ENCODE results near the gene ARRB1. TPM values are rescaled to one million over a fixed set of nuclear protein-coding genes. Genes with fewer than 3 reads are reported as not detected.

Gene ARRB1
- total and polyA plus RNA-seq, 10 donors = 11.6 to 139 (median 78.1) TPM

DNA sequence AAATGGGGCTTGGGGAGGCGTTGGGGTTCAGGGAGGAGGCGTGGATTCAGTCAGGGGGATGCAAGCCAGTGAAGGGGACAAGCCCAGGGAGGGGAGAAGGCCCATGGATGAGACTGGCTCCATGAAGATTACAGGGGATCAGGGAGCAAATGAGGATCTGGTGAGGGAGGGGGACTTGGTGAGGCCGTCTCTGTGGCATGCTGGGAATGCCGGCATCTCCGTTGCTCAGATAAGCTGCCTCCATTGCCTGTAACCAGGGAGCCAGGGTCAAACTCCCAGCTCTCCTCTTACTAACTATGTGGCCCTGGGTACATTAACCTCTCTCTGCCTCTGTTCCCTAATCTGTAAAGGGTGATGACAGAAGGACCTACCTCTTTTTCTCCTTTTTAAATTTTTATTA lies 72.2 kb downstream of the ARRB1 start:
- H3K4me3 ChIP-seq = no peak overlapping the region
- peaks cover 0 to 100% (median 52%) of the 10 kb centered on the region in 6 donors for H3K36me3 ChIP-seq
- 72 to 86% (median 83%) methylated on average over 5 of the region's 5 CpGs for WGBS, 5 donors
- peaks cover 0 to 61% (median 45%) of the 10 kb centered on the region in 6 donors for H3K4me1 ChIP-seq
- peak; percentile 17 for DNase-seq
- H3K9me3 ChIP-seq = no peaks in the 10 kb centered on the region
- intact Hi-C loops (cut with DNase I; ENCODE audit: low total_unique reads) = no loop called here
- no peaks in the 10 kb centered on the region for H3K27me3 ChIP-seq (replicated peaks in 1 of 7)
- H3K27ac ChIP-seq = peak overlapping the region in 6 of 8 donors; percentile 38 to 88 (median 74)
- TF ChIP-seq POLR2A (IDR thresholded peaks at IDR 0.05) (no peak), POLR2AphosphoS5 (IDR thresholded peaks at IDR 0.05) (no peak)
- TF ChIP-seq, protein P1, sequence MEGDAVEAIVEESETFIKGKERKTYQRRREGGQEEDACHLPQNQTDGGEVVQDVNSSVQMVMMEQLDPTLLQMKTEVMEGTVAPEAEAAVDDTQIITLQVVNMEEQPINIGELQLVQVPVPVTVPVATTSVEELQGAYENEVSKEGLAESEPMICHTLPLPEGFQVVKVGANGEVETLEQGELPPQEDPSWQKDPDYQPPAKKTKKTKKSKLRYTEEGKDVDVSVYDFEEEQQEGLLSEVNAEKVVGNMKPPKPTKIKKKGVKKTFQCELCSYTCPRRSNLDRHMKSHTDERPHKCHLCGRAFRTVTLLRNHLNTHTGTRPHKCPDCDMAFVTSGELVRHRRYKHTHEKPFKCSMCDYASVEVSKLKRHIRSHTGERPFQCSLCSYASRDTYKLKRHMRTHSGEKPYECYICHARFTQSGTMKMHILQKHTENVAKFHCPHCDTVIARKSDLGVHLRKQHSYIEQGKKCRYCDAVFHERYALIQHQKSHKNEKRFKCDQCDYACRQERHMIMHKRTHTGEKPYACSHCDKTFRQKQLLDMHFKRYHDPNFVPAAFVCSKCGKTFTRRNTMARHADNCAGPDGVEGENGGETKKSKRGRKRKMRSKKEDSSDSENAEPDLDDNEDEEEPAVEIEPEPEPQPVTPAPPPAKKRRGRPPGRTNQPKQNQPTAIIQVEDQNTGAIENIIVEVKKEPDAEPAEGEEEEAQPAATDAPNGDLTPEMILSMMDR (IDR thresholded peaks at IDR 0.05 in 8 of 11, conservative IDR thresholded peaks at IDR 0.05 in 3 of 11) = no peak

DNA sequence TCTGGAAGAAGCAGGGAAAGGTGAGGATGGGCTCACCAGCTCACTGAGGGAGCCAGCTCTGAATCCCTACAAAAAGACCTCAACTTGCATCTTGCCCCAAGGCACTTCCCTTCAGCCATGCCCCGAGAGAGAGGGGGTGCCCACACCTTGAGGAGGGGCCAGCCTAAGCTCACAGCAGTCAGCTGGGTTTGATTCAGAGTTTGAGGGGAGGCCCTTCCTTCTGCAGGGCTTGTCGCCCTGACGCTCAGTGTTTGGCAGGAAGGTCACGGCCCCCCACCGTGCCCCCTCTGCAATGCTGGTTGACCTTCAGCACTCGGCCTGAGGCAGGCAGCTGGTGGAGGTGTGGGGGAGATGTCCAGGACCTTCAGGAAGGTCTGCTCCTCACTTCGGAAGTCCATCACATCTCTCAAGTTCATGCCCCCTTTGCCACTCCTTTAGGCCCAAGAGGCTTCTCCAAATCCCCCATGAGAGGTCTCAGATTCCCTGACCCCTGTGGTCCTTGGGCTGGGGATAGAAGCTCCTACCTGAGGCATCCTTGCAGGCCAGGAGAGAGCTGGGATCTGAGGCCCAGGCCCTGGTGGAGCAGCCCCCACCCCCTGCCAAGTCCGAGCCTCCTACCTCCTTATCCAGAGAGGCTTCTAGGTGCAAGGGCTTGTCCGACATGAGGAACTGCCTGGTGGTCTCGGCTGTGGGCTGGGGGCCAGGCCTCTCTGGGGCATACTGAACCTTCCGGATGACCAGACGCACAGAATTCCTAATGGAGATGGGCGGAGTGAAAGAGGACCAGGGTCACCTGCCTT lies 73.3 kb downstream of the ARRB1 start:
- WGBS, 5 donors = 76 to 87% (median 82%) methylated on average over 11 to 13 of the region's 13 CpGs
- intact Hi-C loops (cut with DNase I; ENCODE audit: low total_unique reads) = no loop called here
- TF ChIP-seq POLR2A (IDR thresholded peaks at IDR 0.05) (no peak), POLR2AphosphoS5 (IDR thresholded peaks at IDR 0.05) (peak in 1 of 3 donors; percentile 15)
- TF ChIP-seq, protein P1 (IDR thresholded peaks at IDR 0.05 in 8 of 11, conservative IDR thresholded peaks at IDR 0.05 in 3 of 11) = no peak
- peaks cover 0 to 100% (median 54%) of the 10 kb centered on the region in 6 donors for H3K36me3 ChIP-seq
- H3K4me3 ChIP-seq = no peak overlapping the region
- H3K27me3 ChIP-seq (replicated peaks in 1 of 7) = no peaks in the 10 kb centered on the region
- peak overlapping the region in 7 of 8 donors; percentile 20 to 88 (median 72) for H3K27ac ChIP-seq
- peak; percentile 73 for DNase-seq
- peaks cover 0 to 71% (median 47%) of the 10 kb centered on the region in 6 donors for H3K4me1 ChIP-seq
- H3K9me3 ChIP-seq = no peaks in the 10 kb centered on the region

- Histone ChIP-seq H3K36me3 (peaks cover 0 to 100% (median 50%) of the 10 kb centered on the region in 6 donors), H3K27me3 (replicated peaks in 1 of 7) (no peaks in the 10 kb centered on the region), H3K4me1 (peaks cover 0 to 80% (median 50%) of the 10 kb centered on the region in 6 donors), H3K4me3 (no peak overlapping the region), H3K9me3 (no peaks in the 10 kb centered on the region), H3K27ac (peak overlapping the region; percentile 72 to 88 (median 82))
- DNase-seq = peak; percentile 57
- WGBS, 5 donors = 91 to 96% (median 93%) methylated on average over 11 of the region's 11 CpGs
- intact Hi-C loops (cut with DNase I; ENCODE audit: low total_unique reads) = no loop called here
- TF ChIP-seq POLR2A (IDR thresholded peaks at IDR 0.05) (no peak), POLR2AphosphoS5 (IDR thresholded peaks at IDR 0.05) (no peak)
- TF ChIP-seq, protein P1 (IDR thresholded peaks at IDR 0.05 in 8 of 11, conservative IDR thresholded peaks at IDR 0.05 in 3 of 11) = no peak
Observed at GRCh38 chr11:75277211-75277805, 74.2 kb downstream of the ARRB1 start.

GRCh38 chr11:75276686-75277085 lies 74.8 kb downstream of the ARRB1 start:
- TF ChIP-seq POLR2A (IDR thresholded peaks at IDR 0.05) = no peak
- TF ChIP-seq, protein P1 (IDR thresholded peaks at IDR 0.05 in 8 of 11, conservative IDR thresholded peaks at IDR 0.05 in 3 of 11) = no peak
- TF ChIP-seq POLR2AphosphoS5 (IDR thresholded peaks at IDR 0.05) = no peak
- H3K27ac ChIP-seq = peak overlapping the region; percentile 72 to 88 (median 82)
- no peaks in the 10 kb centered on the region for H3K27me3 ChIP-seq (replicated peaks in 1 of 7)
- H3K4me3 ChIP-seq = peak overlapping the region in 1 of 8 donors; percentile 41
- H3K36me3 ChIP-seq = peaks cover 0 to 100% (median 47%) of the 10 kb centered on the region in 6 donors
- intact Hi-C loops (cut with DNase I; ENCODE audit: low total_unique reads) = no loop called here
- no peaks in the 10 kb centered on the region for H3K9me3 ChIP-seq
- peak; percentile 47 for DNase-seq
- peaks cover 0 to 83% (median 47%) of the 10 kb centered on the region in 6 donors for H3K4me1 ChIP-seq
- WGBS, 5 donors = 83 to 92% (median 89%) methylated on average over 6 of the region's 6 CpGs

Measured in spleen (tissue), 11 donors.